Measurements from ENCODE around the gene INSYN1.
"Not testable (repeated sequence)": the region's sequence is repeated elsewhere in the genome, so short reads cannot be mapped to it uniquely, and the experiment has no call there.

INSYN1 gene

GRCh38 chr15:73748730-73749129 is 4.4 kb downstream of the INSYN1 start:
- no peak for DNase-seq

DNA sequence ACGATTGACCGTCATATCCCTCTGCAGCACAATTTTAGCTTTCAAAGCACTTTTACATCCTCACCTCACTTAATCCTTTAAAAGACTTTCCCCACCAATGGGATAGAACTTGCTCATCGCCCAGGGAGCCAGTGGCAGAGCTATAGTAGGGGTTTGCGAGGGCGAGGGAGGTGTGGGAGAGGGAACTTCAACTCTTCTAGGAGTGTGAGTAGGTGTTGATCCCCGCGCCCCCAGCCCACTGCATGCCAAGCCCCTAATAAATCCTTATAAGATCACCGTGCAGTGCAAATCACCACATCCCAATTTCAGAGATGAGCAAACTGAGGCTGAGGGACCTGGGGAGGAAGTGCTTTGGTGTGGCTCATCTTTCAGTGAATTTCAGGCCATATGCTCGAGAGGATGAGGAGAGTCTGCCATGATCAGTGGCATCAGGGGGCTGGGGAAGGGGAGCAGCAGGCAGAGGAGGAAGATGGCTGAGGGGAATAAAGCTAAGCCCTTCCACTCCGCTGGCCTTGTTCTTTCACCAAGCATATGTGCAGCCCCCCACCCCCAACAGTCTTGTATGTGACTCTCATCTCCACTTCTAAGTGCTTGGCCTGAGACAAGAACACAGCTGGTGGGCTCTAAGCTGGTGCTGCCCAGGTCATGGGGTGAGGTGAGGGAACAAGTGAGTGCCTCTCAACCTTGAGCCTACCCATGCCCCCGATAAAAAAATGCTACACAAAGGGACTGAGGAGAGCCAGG is 5.1 kb downstream of the INSYN1 start:
- no peak for DNase-seq

- no peak for DNase-seq
Measured at GRCh38 chr15:73746883-73747282, 6.3 kb downstream of the INSYN1 start.

GRCh38 chr15:73746261-73746660 is 6.9 kb downstream of the INSYN1 start:
- DNase-seq, result no peak

- no peak for DNase-seq
Measured at GRCh38 chr15:73745073-73745472, 8.1 kb downstream of the INSYN1 start.

DNA sequence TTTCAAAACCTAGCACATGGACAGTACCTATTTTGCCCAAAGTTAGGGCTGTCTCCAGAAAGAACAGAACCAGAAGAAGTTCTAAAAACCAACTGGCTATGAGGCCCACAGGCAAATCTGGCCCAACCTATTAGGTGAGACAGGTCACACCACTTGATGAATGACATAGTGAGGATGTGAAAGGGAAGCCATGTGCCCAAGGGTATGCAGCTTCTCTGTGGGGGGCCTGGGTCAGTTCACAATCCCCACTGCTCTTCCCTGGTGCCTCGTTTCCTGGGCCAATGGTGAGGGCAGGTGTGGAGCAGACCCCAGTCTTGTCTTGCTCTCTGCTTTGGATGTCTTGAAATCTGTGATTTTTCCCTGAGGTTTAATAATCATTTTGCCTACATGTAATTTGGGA is 8.9 kb downstream of the INSYN1 start:
- no peak for DNase-seq

DNA sequence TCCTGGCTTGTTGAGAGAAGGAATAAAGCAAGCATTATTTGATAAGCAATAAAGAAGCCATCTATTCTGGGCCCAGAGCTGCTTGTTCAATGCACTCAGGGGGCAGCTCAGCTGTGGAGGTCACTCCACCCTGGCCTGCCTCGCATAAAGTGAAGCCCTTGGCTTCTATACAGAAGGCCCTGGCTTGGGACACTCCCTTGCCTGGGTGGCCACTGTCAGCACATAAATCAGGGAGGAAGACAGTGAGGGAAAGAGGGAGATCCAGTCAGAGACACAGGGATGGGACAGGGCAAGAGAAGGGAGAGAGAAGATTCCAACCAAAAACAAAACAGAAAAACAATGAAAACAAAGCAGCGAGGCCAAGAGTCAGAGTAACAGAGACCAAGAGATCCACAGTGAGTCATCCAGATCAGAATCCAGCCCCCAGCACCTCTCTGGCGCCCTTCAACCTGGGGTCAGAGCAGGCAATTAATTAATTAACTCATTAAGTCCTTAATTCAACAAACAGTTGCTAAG is 11.8 kb downstream of the INSYN1 start:
- DNase-seq, result no peak

DNA sequence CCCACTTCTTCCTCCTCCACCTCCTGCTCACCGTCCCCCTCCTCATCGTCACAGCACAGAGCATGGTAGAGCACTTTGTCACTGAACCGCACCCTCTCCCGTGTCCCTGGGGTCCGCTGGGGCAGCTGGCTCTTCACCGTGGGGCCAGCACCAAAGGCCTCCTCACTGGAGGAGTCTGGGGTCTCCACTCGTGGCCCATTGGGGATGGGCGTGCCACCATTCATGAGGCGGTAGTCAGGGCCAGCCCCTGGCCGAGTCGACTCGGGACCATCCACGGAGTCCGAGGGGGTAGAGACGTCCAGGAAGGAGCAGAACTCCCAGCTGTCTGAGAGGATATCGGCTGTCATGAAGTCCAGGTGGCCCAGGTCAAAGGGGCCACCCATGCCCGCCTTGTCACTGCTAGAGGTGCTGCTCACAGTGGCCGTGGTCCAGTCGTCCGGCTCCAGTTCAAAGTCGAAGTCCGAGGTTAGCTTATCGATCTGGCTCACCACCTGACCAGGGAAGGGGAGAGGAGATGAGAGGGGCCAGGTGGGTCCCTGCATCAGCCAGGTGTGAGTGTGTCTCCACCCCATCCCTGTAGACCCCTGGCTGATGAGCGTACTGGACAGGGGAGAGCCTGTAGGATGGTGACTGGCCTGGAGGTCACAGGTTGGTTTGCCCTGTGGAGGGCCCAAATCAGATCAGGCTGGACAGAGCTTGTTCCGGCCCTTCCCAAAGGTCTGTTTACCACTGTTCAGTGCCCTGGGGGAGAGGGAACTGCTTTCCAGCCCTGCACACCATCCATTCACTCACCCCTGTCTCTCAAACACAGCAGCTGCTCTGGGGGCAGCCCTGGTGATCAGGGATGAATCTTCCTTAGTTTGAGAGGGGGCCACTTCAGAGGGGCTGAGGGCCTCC is 12.8 kb downstream of the INSYN1 start:
- no peak for DNase-seq

DNA sequence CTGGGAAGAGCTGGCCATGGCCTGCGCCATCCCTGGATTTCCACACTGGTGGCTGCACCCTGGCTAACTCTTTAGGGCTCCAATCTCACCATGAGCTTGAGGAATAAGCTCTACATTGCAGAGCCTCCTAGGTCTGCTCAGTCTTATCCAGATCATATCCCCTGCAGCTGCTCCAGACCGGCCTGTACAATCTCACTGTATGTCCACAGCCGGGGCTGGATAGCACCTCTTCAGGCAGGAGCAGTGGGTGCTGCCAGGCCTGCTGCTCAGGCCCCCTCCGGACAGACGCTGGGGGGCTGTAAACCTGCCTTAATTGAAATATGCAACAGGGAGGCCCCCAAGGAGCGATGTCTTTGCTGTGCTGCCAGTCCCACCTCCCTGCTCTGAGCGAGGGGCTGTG is 15.6 kb downstream of the INSYN1 start:
- DNase-seq, result no peak

- DNase-seq, result no peak
Measured at GRCh38 chr15:73732930-73733329, 20.2 kb downstream of the INSYN1 start.

DNA sequence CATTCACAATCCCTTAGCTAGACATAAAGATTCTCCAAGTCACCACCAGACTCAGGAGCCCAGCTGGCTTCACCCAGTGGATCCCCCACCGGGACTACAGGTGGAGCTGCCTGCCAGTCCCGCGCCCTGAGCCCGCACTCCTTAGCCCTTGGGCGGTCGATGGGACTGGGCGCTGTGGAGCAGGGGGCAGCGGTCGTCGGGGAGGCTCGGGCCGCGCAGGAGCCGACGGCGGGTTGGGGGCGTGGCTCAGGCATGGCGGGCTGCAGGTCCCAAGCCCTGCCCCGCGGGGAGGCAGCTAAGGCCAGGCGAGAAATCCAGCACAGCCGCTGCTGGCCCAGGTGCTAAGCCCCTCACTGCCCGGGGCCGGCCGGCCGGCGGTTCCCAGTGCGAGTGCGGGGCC is 21.1 kb downstream of the INSYN1 start:
- DNase-seq, result not testable (repeated sequence)

- no peak for DNase-seq
Measured at GRCh38 chr15:73727330-73727976, 25.7 kb downstream of the INSYN1 start.

DNA sequence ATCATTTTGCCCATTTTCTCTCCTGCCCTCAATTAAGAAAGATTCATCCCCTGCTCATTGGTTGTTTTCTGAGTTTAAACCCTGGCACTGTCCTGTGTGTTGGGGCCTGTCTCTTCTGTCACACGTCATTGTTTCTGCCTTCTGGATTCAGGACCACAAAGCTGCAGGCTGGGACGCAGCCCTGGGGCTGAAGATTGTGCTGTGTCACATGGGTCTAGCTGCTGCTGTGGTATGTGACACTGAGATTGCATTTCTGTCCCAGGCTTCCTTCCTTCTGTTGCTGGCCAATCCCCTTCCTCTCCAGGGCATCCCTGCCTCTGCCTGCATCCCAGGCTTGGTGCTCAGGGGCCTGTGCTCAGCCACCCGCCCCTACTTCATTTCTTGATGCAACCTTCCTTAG is 28.9 kb downstream of the INSYN1 start:
- no peak for DNase-seq

DNA sequence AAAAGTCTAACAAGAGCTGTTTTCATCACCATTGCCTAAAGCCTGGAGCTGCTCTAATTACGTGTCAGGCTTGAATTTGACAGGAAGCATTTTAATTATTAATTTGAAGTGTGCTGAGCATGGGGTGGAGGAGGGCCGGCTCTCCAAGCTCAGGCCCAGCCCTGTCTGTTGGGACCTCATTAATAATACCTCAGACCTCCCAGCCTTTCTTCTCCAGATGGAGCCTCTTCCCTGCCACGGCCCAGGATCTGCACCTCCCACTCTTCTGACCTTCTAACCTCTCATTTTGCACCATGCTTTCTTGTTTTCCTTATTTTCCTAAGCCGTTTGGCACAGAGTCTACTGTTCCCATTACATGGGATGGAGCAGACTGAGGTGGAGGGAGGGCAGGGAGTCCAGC is 30.0 kb downstream of the INSYN1 start:
- DNase-seq, result no peak

DNA sequence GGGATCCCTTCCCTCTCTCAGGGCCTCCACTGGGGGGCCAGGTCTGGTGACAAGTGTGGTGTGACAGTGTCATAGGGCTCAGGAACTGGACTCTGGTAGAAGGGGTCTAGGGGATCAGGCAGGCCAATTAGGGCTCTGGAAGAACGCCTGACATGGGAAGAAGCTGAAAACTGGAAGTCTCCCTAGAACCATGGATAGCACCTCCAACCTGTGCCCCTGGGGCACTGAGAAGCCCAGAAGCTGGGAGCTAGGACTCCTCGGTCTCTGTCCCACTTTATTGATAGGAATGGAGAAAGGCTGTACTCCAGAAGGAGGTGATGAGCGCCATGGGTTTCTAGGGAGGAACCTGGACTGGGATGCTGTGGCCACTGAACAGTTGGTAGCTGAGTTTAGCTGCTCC is 30.7 kb downstream of the INSYN1 start:
- DNase-seq, result no peak

- DNase-seq, result no peak
Measured at GRCh38 chr15:73718694-73719093, 34.5 kb downstream of the INSYN1 start.

GRCh38 chr15:73717802-73718201 is 35.3 kb downstream of the INSYN1 start:
- no peak for DNase-seq

- no peak for DNase-seq
Measured at GRCh38 chr15:73717206-73717605, 35.9 kb downstream of the INSYN1 start.

GRCh38 chr15:73716417-73716816 is 36.7 kb downstream of the INSYN1 start:
- DNase-seq, result no peak

DNA sequence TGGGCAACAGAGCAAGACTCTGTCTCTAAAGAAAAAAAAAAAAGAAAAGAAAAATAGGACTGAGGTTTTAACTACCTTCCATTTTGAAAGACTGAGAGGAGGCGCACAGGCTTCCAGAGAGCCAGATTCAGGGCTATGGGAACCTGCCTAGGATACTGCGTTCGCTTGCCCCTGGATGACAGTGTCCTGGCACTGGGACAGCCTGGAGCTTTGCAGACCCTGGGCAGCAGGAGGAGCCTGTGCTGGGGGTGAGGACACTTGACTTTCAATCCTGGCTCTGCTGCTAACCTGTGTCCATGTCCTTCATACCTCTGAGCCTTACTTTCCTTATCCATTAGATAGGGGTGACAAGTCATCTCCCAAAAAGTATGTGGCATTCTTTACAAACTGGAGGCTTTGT is 37.7 kb downstream of the INSYN1 start:
- no peak for DNase-seq

DNA sequence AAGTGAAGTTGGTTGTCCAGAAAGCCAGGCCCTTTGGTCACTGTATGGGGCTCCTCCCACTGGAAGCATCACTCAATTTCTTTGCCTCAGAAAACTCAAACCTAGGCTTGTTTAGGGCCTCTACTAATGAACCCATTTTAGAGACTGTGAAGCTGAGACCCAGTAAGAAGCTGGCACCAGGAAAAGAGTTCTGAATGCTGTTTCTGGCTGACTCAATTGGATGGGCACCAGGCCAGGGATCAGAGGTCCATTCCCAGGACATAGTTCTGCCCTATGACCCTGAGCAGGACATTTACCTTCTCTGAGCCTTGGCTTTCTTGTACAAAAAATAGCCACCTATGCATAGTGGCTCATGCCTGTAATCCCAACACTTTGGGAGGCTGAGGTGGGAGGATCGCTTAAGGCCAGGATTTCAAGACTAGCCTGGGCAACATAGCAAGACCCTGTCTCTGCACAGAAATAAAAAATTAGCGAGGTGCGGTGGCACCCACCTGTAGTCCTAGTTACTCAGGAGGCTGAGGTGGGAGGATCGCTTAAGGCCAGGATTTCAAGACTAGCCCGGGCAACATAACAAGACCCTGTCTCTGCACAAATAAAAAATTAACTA is 38.4 kb downstream of the INSYN1 start:
- no peak for DNase-seq

DNA sequence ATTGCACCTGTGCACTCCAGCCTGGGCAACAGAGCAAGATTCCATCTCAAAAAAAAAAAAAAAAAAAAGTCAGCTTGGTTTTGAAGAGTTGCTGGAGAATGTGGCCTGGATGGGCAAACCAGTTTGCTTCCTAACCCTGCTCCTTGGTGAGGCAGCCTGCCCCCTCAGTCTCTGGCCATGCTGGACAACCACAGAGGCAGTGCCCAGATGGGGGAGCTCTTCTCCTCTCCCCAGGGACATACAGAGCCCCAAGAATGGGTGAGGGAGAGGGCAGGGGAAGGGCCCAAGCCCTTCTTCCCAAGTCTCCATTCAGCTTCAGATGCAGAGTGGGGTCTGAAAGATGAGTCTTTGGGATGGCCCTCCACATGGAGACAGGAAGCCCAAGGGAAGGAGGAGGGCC is 41.0 kb downstream of the INSYN1 start:
- no peak for DNase-seq

- DNase-seq, result no peak
Measured at GRCh38 chr15:73711526-73711925, 41.6 kb downstream of the INSYN1 start.
